ENCODE measurements around the gene CASS4.

Gene CASS4

GRCh38 chr20:56411759-56412472 lies at the start of gene CASS4:
TSS of gene CASS4 (plus strand) at chr20:56412260. CDS start at chr20:56412459, 199 bp downstream.
- TF ChIP-seq CTCF (IDR thresholded peaks at IDR 0.05), result no peak

GRCh38 chr20:56362833-56363413 lies 49.1 kb upstream of the CASS4 start:
- TF ChIP-seq CTCF (IDR thresholded peaks at IDR 0.05), result no peak

- no peak for TF ChIP-seq CTCF (IDR thresholded peaks at IDR 0.05)
Observed at GRCh38 chr20:56363491-56363890, 48.6 kb upstream of the CASS4 start.

- TF ChIP-seq CTCF (IDR thresholded peaks at IDR 0.05), result no peak
Observed at GRCh38 chr20:56368351-56369134, 43.5 kb upstream of the CASS4 start.

GRCh38 chr20:56369179-56369578 lies 42.9 kb upstream of the CASS4 start:
- TF ChIP-seq CTCF (IDR thresholded peaks at IDR 0.05), result no peak

- TF ChIP-seq CTCF (IDR thresholded peaks at IDR 0.05), result no peak
Observed at GRCh38 chr20:56371977-56372376, 40.1 kb upstream of the CASS4 start.

GRCh38 chr20:56372850-56373249 lies 39.2 kb upstream of the CASS4 start:
- no peak for TF ChIP-seq CTCF (IDR thresholded peaks at IDR 0.05)
